OCI-LY1 (cell line): ENCODE results near the gene TRPM3.

Experiments
- H2AFZ ChIP-seq: fragments of 200-600 bp; sonication (generic), shearing (Covaris generic); 2 replicates; pipeline ENCODE4 v1.6.0; 2014; ENCODE audit warnings: antibody characterized with exemption, mild to moderate bottlenecking, low read length
- H3F3A ChIP-seq: fragments of 200-600 bp; sonication (generic), shearing (Covaris generic); 2 replicates; pipeline ENCODE4 v1.6.0; 2014; ENCODE audit warnings: mild to moderate bottlenecking, antibody characterized with exemption, low read length, moderate library complexity; ENCODE audit not compliant: insufficient read depth
- H3K27ac ChIP-seq: fragments of 200-600 bp; sonication (generic); 2 replicates; pipeline ENCODE4 v1.5.1; 2014; ENCODE audit warnings: low read length, mixed run types, mild to moderate bottlenecking, low read depth; ENCODE audit not compliant: poor library complexity, severe bottlenecking
- H3K27me3 ChIP-seq: fragments of 200-600 bp; sonication (generic); 2 replicates; pipeline ENCODE4 v1.6.0; 2014; ENCODE audit warnings: antibody characterized with exemption, mild to moderate bottlenecking, low read length, moderate library complexity; ENCODE audit not compliant: insufficient read depth
- H3K36me3 ChIP-seq: fragments of 200-600 bp; sonication (generic); 2 replicates; pipeline ENCODE4 v1.6.1; 2014; ENCODE audit warnings: mild to moderate bottlenecking, antibody characterized with exemption, low read length, moderate library complexity, mixed read lengths; ENCODE audit not compliant: insufficient read depth
- H3K4me1 ChIP-seq: fragments of 200-600 bp; sonication (generic); 2 replicates; pipeline ENCODE4 v1.5.1; 2014; ENCODE audit warnings: mild to moderate bottlenecking, low read length, moderate library complexity; ENCODE audit not compliant: insufficient read depth, severe bottlenecking
- H3K4me2 ChIP-seq: fragments of 200-600 bp; sonication (generic), shearing (Covaris generic); 2 replicates; pipeline ENCODE4 v1.6.1; 2014; ENCODE audit warnings: low read length
- H3K4me3 ChIP-seq: fragments of 200-600 bp; sonication (generic); 2 replicates; pipeline ENCODE4 v1.5.1; 2014; ENCODE audit warnings: low read length, low read depth, mild to moderate bottlenecking, mixed read lengths; ENCODE audit not compliant: poor library complexity, severe bottlenecking
- H3K79me2 ChIP-seq: fragments of 200-600 bp; shearing (Covaris generic); 2 replicates; pipeline ENCODE4 v1.6.1; 2016; ENCODE audit warnings: mixed run types, low read length, mixed read lengths; ENCODE audit not compliant: insufficient read depth
- H3K9ac ChIP-seq: fragments of 200-600 bp; sonication (generic), shearing (Covaris generic); 2 replicates; pipeline ENCODE4 v1.6.1; 2014; ENCODE audit warnings: mild to moderate bottlenecking, low read length, mixed read lengths
- H3K9me2 ChIP-seq: fragments of 200-600 bp; sonication (generic), shearing (Covaris generic); 2 replicates; pipeline ENCODE4 v1.6.1; 2014; ENCODE audit warnings: low read depth, mild to moderate bottlenecking, low read length, mixed read lengths
- H3K9me3 ChIP-seq: fragments of 200-600 bp; shearing (Covaris generic); 2 replicates; pipeline ENCODE4 v1.6.1; 2014; ENCODE audit warnings: low read length, mixed read lengths
- H4K20me1 ChIP-seq: fragments of 200-600 bp; sonication (generic), shearing (Covaris generic); 2 replicates; pipeline ENCODE4 v1.6.0; 2016; ENCODE audit warnings: mild to moderate bottlenecking, low read length; ENCODE audit not compliant: insufficient read depth
- EZH2 ChIP-seq: fragments of 200-600 bp; sonication (generic), shearing (Covaris generic); IDR thresholded peaks from 2 replicates; pipeline ENCODE4 v1.8.0; 2017; ENCODE audit warnings: borderline replicate concordance, mixed run types, mild to moderate bottlenecking, antibody characterized with exemption, low read length, moderate library complexity, mixed read lengths
- TF ChIP-seq, protein P1 (sequence below): fragments of 200-600 bp; sonication (generic), shearing (Covaris generic); IDR thresholded peaks from 2 replicates; pipeline ENCODE4 v1.5.1; 2017; ENCODE audit warnings: mild to moderate bottlenecking, antibody characterized with exemption, low read length, moderate library complexity, mixed read lengths

Gene TRPM3

DNA sequence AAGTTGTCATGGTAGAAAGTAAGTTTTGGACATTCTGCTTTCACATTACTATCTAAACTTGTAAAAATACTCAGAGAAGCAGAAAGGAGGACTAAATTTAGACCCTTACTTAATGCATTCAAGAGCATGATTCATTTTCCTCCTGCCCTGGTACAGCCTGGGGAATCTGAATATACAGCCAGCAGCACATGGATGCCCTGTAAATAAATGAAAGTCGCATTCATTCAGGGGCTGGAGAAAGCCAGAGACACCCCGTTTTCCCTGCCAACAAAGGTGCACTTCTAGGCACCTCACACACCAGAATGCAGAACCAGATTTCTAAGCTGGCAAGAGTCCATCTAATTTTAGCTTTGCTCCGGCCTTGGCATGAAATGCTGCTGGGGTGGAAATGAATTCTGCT is 534.2 kb downstream of the TRPM3 start:
- Histone ChIP-seq H3K4me3 (no peak overlapping the region), H3K4me2 (no peak overlapping the region), H3K27me3 (no peaks in the 10 kb centered on the region), H3K36me3 (no peaks in the 10 kb centered on the region), H3K9me2 (no peaks in the 10 kb centered on the region), H3K27ac (no peak overlapping the region), H3K79me2 (no peaks in the 10 kb centered on the region), H3K9ac (no peak overlapping the region), H3K9me3 (no peaks in the 10 kb centered on the region), H2AFZ (no peak overlapping the region), H4K20me1 (no peaks in the 10 kb centered on the region), H3K4me1 (no peaks in the 10 kb centered on the region), H3F3A (no peaks in the 10 kb centered on the region)
- TF ChIP-seq EZH2: no peak
- TF ChIP-seq, protein P1, sequence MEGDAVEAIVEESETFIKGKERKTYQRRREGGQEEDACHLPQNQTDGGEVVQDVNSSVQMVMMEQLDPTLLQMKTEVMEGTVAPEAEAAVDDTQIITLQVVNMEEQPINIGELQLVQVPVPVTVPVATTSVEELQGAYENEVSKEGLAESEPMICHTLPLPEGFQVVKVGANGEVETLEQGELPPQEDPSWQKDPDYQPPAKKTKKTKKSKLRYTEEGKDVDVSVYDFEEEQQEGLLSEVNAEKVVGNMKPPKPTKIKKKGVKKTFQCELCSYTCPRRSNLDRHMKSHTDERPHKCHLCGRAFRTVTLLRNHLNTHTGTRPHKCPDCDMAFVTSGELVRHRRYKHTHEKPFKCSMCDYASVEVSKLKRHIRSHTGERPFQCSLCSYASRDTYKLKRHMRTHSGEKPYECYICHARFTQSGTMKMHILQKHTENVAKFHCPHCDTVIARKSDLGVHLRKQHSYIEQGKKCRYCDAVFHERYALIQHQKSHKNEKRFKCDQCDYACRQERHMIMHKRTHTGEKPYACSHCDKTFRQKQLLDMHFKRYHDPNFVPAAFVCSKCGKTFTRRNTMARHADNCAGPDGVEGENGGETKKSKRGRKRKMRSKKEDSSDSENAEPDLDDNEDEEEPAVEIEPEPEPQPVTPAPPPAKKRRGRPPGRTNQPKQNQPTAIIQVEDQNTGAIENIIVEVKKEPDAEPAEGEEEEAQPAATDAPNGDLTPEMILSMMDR: no peak

DNA sequence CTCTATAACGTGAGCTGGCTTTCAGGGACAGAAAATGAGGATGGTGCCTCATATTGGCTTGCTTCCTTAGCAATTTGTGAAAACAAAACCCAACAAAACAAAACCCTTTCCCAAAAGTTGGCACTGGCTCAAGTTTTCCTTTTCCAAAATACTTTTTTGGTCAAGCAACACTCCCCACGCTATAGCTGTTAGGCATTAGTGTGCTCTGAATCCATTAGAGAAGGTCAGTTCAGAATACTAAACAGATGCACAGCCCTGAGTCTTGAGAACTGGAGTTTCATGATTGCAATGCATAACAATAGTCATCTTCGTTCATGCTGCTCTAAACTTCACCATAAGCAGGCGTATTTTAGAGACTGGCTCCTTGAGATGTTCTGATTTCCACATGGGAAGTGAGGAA is 534.9 kb downstream of the TRPM3 start:
- H3K4me1 ChIP-seq: no peaks in the 10 kb centered on the region
- no peak overlapping the region for H3K27ac ChIP-seq
- no peaks in the 10 kb centered on the region for H3K79me2 ChIP-seq
- H3K9me3 ChIP-seq: no peaks in the 10 kb centered on the region
- H3K4me2 ChIP-seq: no peak overlapping the region
- H3K36me3 ChIP-seq: no peaks in the 10 kb centered on the region
- no peak overlapping the region for H3K9ac ChIP-seq
- no peaks in the 10 kb centered on the region for H4K20me1 ChIP-seq
- no peaks in the 10 kb centered on the region for H3K9me2 ChIP-seq
- no peaks in the 10 kb centered on the region for H3F3A ChIP-seq
- no peak overlapping the region for H3K4me3 ChIP-seq
- H3K27me3 ChIP-seq: no peaks in the 10 kb centered on the region
- no peak for TF ChIP-seq EZH2
- no peak overlapping the region for H2AFZ ChIP-seq

DNA sequence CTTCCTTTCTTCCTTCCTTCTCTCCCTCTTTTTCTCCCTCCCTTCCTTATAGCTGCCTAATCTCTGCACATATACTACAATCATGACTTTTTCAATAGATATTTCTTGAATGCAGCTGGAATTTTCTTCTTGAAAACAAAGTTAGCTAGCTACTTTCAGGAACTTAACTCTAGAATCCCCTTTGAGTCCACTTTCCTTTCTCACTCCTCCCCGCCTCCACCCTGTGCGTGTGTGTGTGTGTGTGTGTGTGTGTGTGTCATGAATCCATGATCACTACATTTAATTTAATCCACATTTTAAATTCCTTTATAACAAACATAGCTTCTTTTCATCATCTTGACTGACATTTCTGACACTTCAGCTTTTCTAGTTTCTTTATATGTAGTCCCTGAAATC is 539.5 kb downstream of the TRPM3 start:
- Histone ChIP-seq H3K79me2 (no peaks in the 10 kb centered on the region), H3F3A (no peaks in the 10 kb centered on the region), H3K4me1 (no peaks in the 10 kb centered on the region), H3K27me3 (no peaks in the 10 kb centered on the region), H4K20me1 (no peaks in the 10 kb centered on the region), H2AFZ (no peak overlapping the region), H3K36me3 (no peaks in the 10 kb centered on the region), H3K9me2 (no peaks in the 10 kb centered on the region), H3K4me3 (no peak overlapping the region), H3K27ac (no peak overlapping the region), H3K9me3 (no peaks in the 10 kb centered on the region), H3K9ac (no peak overlapping the region), H3K4me2 (no peak overlapping the region)
- no peak for TF ChIP-seq EZH2

DNA sequence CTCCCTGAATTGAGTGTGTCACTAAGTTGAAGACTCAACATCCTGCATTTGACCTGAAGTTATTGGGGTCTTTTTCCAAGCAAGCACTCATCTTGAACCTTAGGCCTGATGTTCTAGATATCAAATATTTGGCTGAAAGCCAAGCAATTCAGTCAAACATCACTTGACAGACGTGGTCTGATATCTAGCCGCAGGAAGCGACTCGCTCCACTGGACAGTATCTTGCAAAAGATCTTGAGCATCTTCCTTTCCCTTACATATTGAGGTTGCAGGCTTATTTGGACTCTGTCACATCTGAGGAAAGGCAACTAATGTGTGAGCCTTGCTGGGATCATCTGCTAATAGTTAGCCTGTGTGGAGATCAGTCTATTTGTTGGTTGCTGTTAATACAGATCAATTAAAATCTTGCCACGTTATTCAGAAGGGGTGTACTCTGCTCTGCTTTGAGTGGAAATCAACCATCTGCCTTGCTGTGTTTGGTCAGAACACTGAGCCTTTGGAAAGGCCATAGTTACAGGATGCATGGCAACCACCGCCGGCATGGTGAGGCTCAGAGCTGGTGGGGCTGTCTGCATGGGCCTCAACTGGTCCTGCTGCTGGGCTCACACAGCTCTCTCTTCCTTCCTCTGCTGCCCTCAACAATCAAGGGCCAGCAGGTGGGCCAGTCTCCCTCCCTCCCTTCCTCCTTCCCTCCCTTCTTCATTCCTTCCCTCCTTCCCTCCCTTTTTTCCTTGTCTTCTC is 540.0 kb downstream of the TRPM3 start:
- Histone ChIP-seq H3K9me3 (no peaks in the 10 kb centered on the region), H3K4me1 (no peaks in the 10 kb centered on the region), H3K36me3 (no peaks in the 10 kb centered on the region), H3K9ac (no peak overlapping the region), H3K79me2 (no peaks in the 10 kb centered on the region), H3K4me3 (no peak overlapping the region), H3K4me2 (no peak overlapping the region), H3F3A (no peaks in the 10 kb centered on the region), H2AFZ (no peak overlapping the region), H3K27me3 (no peaks in the 10 kb centered on the region), H4K20me1 (no peaks in the 10 kb centered on the region), H3K27ac (no peak overlapping the region), H3K9me2 (no peaks in the 10 kb centered on the region)
- TF ChIP-seq EZH2: no peak
- TF ChIP-seq, protein P1: no peak
